ENCODE measurements around the gene FAM222B.
A peak's percentile ranks its signal among the peaks of the same experiment; 100 is the strongest.

The FAM222B gene

DNA sequence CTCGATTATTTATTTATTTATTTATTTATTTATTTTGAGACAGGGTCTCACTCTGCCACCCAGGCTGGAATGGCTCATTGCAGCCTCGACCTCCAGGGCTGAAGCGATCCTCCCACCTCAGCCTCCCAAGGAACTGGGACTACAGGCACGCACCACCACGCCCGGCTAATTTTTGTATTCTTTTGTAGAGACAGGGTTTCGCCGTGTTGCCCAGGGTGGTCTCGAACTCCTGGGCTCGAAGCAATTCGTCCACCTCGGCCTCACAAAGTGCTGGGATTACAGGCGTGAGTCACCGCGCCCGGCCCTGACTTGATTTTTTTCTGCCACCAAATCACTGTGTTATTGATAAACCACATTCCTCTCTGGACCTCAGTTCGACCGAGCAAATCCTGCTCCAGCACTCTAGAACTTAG, 123.6 kb downstream of the FAM222B start:
- Histone ChIP-seq H3K9me3 (replicated peaks; ENCODE audit: low read length) (no peaks in the 10 kb centered on the region), H3K27me3 (ENCODE audit: control insufficient read depth, insufficient read depth, low read length) (no peaks in the 10 kb centered on the region), H3K4me1 (ENCODE audit: control insufficient read depth, insufficient read depth, low read length) (peaks cover 54% of the 10 kb centered on the region)

DNA sequence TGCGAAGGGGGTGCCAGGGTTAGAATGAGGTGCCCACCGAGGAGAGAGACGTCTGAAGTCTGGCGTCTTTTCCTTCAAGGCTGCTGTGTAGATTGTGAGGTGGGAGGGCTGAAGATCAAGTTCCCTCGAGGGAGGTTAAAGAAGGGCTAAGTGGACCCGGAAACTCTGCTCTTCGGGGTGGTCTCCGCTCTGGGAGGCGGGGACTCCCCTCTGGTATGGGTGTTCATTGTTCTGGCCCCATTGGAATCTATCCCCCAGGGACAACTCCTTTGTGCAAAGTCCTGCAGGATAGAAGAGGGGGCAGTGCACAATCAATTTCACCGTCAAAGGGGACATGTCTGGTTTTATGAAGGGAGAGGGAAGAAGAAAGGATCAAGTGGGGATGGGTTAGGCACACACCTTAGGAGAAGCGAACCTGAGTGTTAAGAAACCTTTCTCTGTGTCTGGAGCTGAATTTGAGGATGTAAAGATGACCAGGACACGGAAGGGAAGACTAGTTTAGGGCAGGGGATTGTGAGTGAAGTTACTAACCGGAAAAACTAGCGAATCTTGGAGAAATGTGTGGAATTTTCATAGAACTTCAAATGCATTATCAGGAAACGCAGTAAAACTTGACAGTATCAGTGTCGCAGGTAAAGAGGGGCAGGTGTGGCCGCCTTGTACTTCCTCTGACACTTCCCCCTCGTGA, 124.1 kb downstream of the FAM222B start:
- peaks cover 52% of the 10 kb centered on the region for H3K4me1 ChIP-seq (ENCODE audit: control insufficient read depth, insufficient read depth, low read length)
- H3K4me3 ChIP-seq (ENCODE audit: low read length), result peak overlapping the region; percentile 84
- peak overlapping the region; percentile 91 for H3K4me2 ChIP-seq (ENCODE audit: low read length)
- peaks cover 55% of the 10 kb centered on the region for H3K36me3 ChIP-seq (ENCODE audit: insufficient read depth, low read length)
- no peaks in the 10 kb centered on the region for H3K9me3 ChIP-seq (replicated peaks; ENCODE audit: low read length)
- peak overlapping the region; percentile 97 for H3K9ac ChIP-seq (ENCODE audit: low read depth, low read length)
- no peaks in the 10 kb centered on the region for H3K27me3 ChIP-seq (ENCODE audit: control insufficient read depth, insufficient read depth, low read length)

More for the DNA sequence above, 123.6 kb downstream of the FAM222B start:
- Histone ChIP-seq H3K4me2 (ENCODE audit: low read length) (peak overlapping the region; percentile 91), H3K4me3 (ENCODE audit: low read length) (peak overlapping the region; percentile 95), H3K9ac (ENCODE audit: low read depth, low read length) (peak overlapping the region; percentile 97), H3K36me3 (ENCODE audit: insufficient read depth, low read length) (peaks cover 56% of the 10 kb centered on the region)

DNA sequence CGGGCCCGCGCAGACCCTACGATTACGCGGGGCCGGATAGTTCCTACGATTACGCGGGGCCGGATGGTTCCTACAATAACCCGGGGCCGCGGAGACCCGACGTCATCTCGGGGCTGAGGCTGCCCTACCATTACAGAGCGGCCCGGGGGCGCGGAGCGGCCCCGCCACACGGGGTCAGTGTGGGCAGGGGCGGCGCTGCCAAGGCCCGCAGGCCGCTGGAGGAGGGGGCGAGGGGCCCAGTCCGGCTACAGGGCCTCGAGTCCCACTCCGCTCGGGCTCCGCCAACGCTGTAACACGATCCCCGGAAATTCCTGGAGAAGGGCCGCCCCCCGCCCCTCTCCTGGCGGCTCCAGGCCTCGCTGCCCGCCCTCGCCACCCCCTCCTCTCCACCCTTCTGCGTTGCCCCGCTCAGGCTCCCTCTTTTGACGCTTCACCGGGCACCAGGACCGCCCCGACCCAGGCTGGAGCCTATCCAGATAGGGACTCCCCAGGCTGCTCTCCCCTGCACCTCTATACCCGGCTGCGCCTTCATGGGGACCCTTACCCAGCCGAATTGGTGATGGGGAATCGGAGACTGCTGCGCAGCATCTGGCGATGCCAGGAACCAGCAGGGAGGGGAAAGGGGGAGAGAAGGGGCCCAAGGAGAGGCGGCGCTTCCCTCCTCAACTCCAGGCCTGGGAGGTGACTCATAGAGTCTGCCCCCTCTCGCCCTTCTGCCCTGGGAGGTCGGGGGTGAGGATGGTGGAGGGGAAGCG, 124.8 kb downstream of the FAM222B start, which contains the start of gene RAB34:
Gene RAB34 (minus strand): TSS at position 291 of the 755 bp plus-strand sequence. CDS start 602 bp downstream, outside the sequence.
- H3K9ac ChIP-seq (ENCODE audit: low read depth, low read length), result peak within 1 kb of the TSS; percentile 97
- H3K4me1 ChIP-seq (ENCODE audit: control insufficient read depth, insufficient read depth, low read length), result peaks cover 45% of the 10 kb centered on the region
- no peaks in the 10 kb centered on the region for H3K27me3 ChIP-seq (ENCODE audit: control insufficient read depth, insufficient read depth, low read length)
- H3K4me3 ChIP-seq (ENCODE audit: low read length), result peak within 1 kb of the TSS; percentile 84
- peak within 1 kb of the TSS; percentile 91 for H3K4me2 ChIP-seq (ENCODE audit: low read length)
- H3K9me3 ChIP-seq (replicated peaks; ENCODE audit: low read length), result no peaks in the 10 kb centered on the region
- H3K36me3 ChIP-seq (ENCODE audit: insufficient read depth, low read length), result peaks cover 51% of the 10 kb centered on the region

DNA sequence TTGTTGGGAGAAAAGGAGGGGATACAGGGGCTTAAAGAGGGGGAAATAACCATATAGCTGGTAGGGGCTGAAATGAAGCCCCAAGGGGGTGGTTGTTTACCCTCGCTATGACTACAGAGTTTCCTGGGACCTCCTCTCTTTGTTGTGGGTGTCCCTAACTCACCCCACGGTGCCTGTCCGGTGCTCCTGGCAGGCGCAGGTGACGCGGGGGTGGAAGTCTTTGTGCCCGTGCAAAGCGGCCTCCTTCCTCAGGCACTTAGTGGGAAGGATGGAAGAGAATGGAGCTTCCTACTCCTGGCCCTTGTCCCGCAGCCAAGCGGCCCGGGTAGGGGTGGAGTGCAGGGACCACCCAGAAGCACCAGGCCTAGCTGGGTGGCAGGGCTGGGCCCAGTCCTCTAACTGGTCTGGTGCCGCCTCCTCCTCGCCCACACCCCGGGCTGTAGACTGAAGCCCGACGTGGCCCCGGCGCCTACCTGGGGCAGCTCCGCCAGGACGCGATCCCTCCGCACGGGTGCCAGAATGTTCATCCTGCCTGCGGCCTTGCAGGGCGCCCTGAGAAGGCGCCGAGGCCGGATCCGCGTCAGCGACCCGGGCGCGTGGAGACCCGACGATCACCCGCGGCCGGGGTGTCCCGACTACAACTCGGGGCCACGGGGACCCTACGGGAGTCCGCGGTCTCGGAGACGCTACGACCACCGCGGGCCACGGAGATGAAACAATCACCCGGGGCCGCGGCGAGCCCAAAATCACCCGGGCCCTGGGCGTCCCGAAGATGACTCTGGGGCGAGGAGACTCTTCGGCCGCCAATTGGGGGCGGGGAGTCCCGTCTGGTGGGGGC, 125.6 kb downstream of the FAM222B start:
- Histone ChIP-seq H3K27me3 (ENCODE audit: control insufficient read depth, insufficient read depth, low read length) (no peaks in the 10 kb centered on the region), H3K4me2 (ENCODE audit: low read length) (peak overlapping the region; percentile 91), H3K9me3 (replicated peaks; ENCODE audit: low read length) (no peaks in the 10 kb centered on the region), H3K9ac (ENCODE audit: low read depth, low read length) (peak overlapping the region; percentile 97), H3K4me1 (ENCODE audit: control insufficient read depth, insufficient read depth, low read length) (peaks cover 40% of the 10 kb centered on the region), H3K36me3 (ENCODE audit: insufficient read depth, low read length) (peaks cover 49% of the 10 kb centered on the region), H3K4me3 (ENCODE audit: low read length) (peak overlapping the region; percentile 84)

DNA sequence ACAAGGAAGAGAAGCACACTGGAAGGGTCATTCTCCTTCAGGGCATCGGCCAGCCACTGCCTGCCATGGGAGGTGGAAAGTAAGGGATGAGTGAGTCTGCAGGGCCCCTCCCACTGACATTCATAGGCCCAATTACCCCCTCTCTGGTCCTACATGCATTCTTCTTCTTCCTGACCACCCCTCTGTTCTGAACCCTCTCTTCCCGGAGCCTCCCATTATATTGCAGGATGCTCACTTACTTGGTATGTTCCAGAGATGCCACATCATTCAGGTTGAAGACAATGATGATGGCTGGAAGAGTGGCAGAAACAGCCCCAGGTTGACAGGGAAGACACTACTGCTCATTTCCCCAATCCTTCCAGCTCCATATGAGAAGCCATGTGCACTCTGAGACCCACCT, 127.4 kb downstream of the FAM222B start:
- H3K9me3 ChIP-seq (replicated peaks; ENCODE audit: low read length), result no peaks in the 10 kb centered on the region
- no peak overlapping the region for H3K4me3 ChIP-seq (ENCODE audit: low read length)
- H3K4me2 ChIP-seq (ENCODE audit: low read length), result peak overlapping the region; percentile 91
- no peaks in the 10 kb centered on the region for H3K27me3 ChIP-seq (ENCODE audit: control insufficient read depth, insufficient read depth, low read length)
- H3K4me1 ChIP-seq (ENCODE audit: control insufficient read depth, insufficient read depth, low read length), result peaks cover 42% of the 10 kb centered on the region
- H3K9ac ChIP-seq (ENCODE audit: low read depth, low read length), result no peak overlapping the region
- peaks cover 36% of the 10 kb centered on the region for H3K36me3 ChIP-seq (ENCODE audit: insufficient read depth, low read length)

GRCh38 chr17:28714281-28714680, 128.3 kb downstream of the FAM222B start:
- no peaks in the 10 kb centered on the region for H3K9me3 ChIP-seq (replicated peaks; ENCODE audit: low read length)
- H3K27me3 ChIP-seq (ENCODE audit: control insufficient read depth, insufficient read depth, low read length), result no peaks in the 10 kb centered on the region
- H3K4me1 ChIP-seq (ENCODE audit: control insufficient read depth, insufficient read depth, low read length), result peaks cover 42% of the 10 kb centered on the region
- H3K4me3 ChIP-seq (ENCODE audit: low read length), result no peak overlapping the region
- H3K9ac ChIP-seq (ENCODE audit: low read depth, low read length), result no peak overlapping the region
- no peak overlapping the region for H3K4me2 ChIP-seq (ENCODE audit: low read length)
- H3K36me3 ChIP-seq (ENCODE audit: insufficient read depth, low read length), result peaks cover 36% of the 10 kb centered on the region

- no peak overlapping the region for H3K4me3 ChIP-seq (ENCODE audit: low read length)
- peaks cover 27% of the 10 kb centered on the region for H3K4me1 ChIP-seq (ENCODE audit: control insufficient read depth, insufficient read depth, low read length)
- no peak overlapping the region for H3K9ac ChIP-seq (ENCODE audit: low read depth, low read length)
- no peaks in the 10 kb centered on the region for H3K27me3 ChIP-seq (ENCODE audit: control insufficient read depth, insufficient read depth, low read length)
- H3K9me3 ChIP-seq (replicated peaks; ENCODE audit: low read length), result no peaks in the 10 kb centered on the region
- H3K36me3 ChIP-seq (ENCODE audit: insufficient read depth, low read length), result peaks cover 36% of the 10 kb centered on the region
- no peak overlapping the region for H3K4me2 ChIP-seq (ENCODE audit: low read length)
Measured at GRCh38 chr17:28712705-28713415, 129.7 kb downstream of the FAM222B start.

GRCh38 chr17:28712032-28712704, 130.4 kb downstream of the FAM222B start:
- Histone ChIP-seq H3K4me2 (ENCODE audit: low read length) (peak overlapping the region; percentile 90), H3K4me1 (ENCODE audit: control insufficient read depth, insufficient read depth, low read length) (peaks cover 27% of the 10 kb centered on the region), H3K36me3 (ENCODE audit: insufficient read depth, low read length) (peaks cover 36% of the 10 kb centered on the region), H3K27me3 (ENCODE audit: control insufficient read depth, insufficient read depth, low read length) (no peaks in the 10 kb centered on the region), H3K9ac (ENCODE audit: low read depth, low read length) (peak overlapping the region; percentile 85), H3K9me3 (replicated peaks; ENCODE audit: low read length) (no peaks in the 10 kb centered on the region), H3K4me3 (ENCODE audit: low read length) (peak overlapping the region; percentile 71)

- no peaks in the 10 kb centered on the region for H3K27me3 ChIP-seq (ENCODE audit: control insufficient read depth, insufficient read depth, low read length)
- peak within 1 kb of the TSS; percentile 71 for H3K4me3 ChIP-seq (ENCODE audit: low read length)
- no peaks in the 10 kb centered on the region for H3K9me3 ChIP-seq (replicated peaks; ENCODE audit: low read length)
- H3K36me3 ChIP-seq (ENCODE audit: insufficient read depth, low read length), result peaks cover 36% of the 10 kb centered on the region
- peaks cover 27% of the 10 kb centered on the region for H3K4me1 ChIP-seq (ENCODE audit: control insufficient read depth, insufficient read depth, low read length)
- peak within 1 kb of the TSS; percentile 90 for H3K4me2 ChIP-seq (ENCODE audit: low read length)
- H3K9ac ChIP-seq (ENCODE audit: low read depth, low read length), result peak within 1 kb of the TSS; percentile 85
Measured at GRCh38 chr17:28711723-28712031, 130.9 kb downstream of the FAM222B start, which contains the start of gene PROCA1. TSS of gene PROCA1 (minus strand) at chr17:28711888. CDS start at chr17:28711660, 228 bp downstream.

DNA sequence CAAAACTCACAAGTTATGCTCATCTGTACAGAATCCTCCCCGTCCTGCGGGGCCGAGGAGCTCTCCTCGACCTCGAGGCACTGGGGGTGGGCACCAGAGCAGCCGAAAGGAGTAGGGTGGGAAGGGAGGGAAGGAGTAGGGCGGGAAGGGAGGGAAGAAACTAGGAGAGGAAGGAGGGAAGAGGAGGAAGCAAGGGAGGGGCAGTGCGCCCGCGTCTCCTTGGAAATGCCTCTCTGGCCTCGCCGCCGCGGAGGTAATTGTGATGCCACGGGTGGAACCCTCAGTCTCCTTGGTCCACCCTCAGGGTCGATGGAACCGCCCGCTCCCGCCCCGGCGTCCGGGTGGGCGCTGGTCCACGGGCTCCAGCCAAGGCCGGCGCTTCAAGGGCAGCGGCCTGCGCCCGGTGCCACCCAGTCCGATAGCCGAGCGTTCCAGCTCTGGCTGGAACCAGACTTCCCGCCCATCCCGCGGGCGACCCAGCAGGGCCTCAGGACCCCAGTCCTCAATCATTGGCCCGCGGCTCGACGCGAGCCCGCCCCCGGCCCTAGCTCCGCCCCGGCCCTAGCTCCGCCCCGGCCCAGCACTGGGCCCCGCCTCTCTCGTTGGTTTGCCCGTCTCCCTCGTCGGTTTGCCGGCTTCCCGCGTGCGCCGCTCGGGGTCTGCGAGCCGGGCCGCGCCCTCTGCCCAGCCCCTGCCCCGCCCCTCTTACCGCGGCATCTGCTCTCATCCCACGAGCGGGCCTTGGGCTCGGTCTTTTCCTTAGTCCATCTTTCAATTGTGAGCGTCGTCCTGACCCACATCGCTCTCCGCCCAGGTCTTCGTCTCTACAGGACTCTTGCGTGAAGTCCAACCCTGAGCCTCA, 131.5 kb downstream of the FAM222B start:
- no peaks in the 10 kb centered on the region for H3K9me3 ChIP-seq (replicated peaks; ENCODE audit: low read length)
- peaks cover 39% of the 10 kb centered on the region for H3K36me3 ChIP-seq (ENCODE audit: insufficient read depth, low read length)
- peak overlapping the region; percentile 90 for H3K4me2 ChIP-seq (ENCODE audit: low read length)
- peak overlapping the region; percentile 71 for H3K4me3 ChIP-seq (ENCODE audit: low read length)
- peak overlapping the region; percentile 85 for H3K9ac ChIP-seq (ENCODE audit: low read depth, low read length)
- H3K4me1 ChIP-seq (ENCODE audit: control insufficient read depth, insufficient read depth, low read length), result peaks cover 21% of the 10 kb centered on the region
- H3K27me3 ChIP-seq (ENCODE audit: control insufficient read depth, insufficient read depth, low read length), result no peaks in the 10 kb centered on the region

Measured in skeletal muscle satellite cell (primary cell).